Measurements from ENCODE around the gene PUS10. TPM values are rescaled to one million over a fixed set of nuclear protein-coding genes. Genes with fewer than 3 reads are reported as not detected.

Gene PUS10
- total and polyA plus RNA-seq, 2 of the 13 experiments (the other 11 are each of a cell fraction or from before 2014, with no cell fraction given), result 41.4 to 44.3 TPM

GRCh38 chr2:61065714-61066709 lies 48.0 kb upstream of the PUS10 start, which contains the start of gene SANBR (continued):
- TF ChIP-seq, protein P1, sequence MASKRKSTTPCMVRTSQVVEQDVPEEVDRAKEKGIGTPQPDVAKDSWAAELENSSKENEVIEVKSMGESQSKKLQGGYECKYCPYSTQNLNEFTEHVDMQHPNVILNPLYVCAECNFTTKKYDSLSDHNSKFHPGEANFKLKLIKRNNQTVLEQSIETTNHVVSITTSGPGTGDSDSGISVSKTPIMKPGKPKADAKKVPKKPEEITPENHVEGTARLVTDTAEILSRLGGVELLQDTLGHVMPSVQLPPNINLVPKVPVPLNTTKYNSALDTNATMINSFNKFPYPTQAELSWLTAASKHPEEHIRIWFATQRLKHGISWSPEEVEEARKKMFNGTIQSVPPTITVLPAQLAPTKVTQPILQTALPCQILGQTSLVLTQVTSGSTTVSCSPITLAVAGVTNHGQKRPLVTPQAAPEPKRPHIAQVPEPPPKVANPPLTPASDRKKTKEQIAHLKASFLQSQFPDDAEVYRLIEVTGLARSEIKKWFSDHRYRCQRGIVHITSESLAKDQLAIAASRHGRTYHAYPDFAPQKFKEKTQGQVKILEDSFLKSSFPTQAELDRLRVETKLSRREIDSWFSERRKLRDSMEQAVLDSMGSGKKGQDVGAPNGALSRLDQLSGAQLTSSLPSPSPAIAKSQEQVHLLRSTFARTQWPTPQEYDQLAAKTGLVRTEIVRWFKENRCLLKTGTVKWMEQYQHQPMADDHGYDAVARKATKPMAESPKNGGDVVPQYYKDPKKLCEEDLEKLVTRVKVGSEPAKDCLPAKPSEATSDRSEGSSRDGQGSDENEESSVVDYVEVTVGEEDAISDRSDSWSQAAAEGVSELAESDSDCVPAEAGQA (IDR thresholded peaks at IDR 0.05; ENCODE audit: low read depth), result no peak
- TF ChIP-seq, protein P1 (CRISPR knock-in tag; IDR thresholded peaks at IDR 0.05; ENCODE audit: borderline replicate concordance), result no peak
- no peak for TF ChIP-seq STAT6 (CRISPR knock-in tag; IDR thresholded peaks at IDR 0.05; ENCODE audit: borderline replicate concordance)
- no peak for TF ChIP-seq ZSCAN25 (CRISPR knock-in tag; IDR thresholded peaks at IDR 0.05)
- no peak for TF ChIP-seq ZBTB49 (CRISPR knock-in tag; IDR thresholded peaks at IDR 0.05; ENCODE audit: borderline replicate concordance)
- TF ChIP-seq, protein P2, sequence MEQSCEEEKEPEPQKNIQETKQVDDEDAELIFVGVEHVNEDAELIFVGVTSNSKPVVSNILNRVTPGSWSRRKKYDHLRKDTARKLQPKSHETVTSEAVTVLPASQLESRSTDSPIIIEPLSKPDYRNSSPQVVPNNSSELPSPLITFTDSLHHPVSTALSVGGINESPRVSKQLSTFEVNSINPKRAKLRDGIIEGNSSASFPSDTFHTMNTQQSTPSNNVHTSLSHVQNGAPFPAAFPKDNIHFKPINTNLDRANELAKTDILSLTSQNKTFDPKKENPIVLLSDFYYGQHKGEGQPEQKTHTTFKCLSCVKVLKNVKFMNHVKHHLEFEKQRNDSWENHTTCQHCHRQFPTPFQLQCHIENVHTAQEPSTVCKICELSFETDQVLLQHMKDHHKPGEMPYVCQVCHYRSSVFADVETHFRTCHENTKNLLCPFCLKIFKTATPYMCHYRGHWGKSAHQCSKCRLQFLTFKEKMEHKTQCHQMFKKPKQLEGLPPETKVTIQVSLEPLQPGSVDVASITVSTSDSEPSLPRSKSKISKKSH (CRISPR knock-in tag; IDR thresholded peaks at IDR 0.05; ENCODE audit: borderline replicate concordance), result peak; percentile 11; the same call in 1 of the 2 replicates
- TF ChIP-seq SOX13 (IDR thresholded peaks at IDR 0.05), result no peak; the same call in 1 of the 2 replicates
- TF ChIP-seq SOX13 (CRISPR knock-in tag; conservative IDR thresholded peaks at IDR 0.05 in 1 of 2, IDR thresholded peaks at IDR 0.05 in 1 of 2), result no peak; a peak in 1 of 4 replicates
- peak; percentile 95 for TF ChIP-seq ZMYM4 (CRISPR knock-in tag; IDR thresholded peaks at IDR 0.05)
- TF ChIP-seq MAFG (CRISPR knock-in tag; IDR thresholded peaks at IDR 0.05), result no peak
- TF ChIP-seq PTBP1 (IDR thresholded peaks at IDR 0.05; ENCODE audit: low read depth, low read length, poor library complexity, severe bottlenecking), result peak; percentile 42
- TF ChIP-seq YEATS2 (CRISPR knock-in tag; IDR thresholded peaks at IDR 0.05; ENCODE audit: borderline replicate concordance), result no peak

All from HepG2 (cell line).